Endothelial cell of umbilical vein (primary cell): ENCODE measurements around the gene LYVE1. TPM values are rescaled to one million over a fixed set of nuclear protein-coding genes. Genes with fewer than 3 reads are reported as not detected.

Experiments used
- BruUV-seq: library from RNA; stranded (reverse); fragments of 400-500 nt; replicated peaks from 2 replicates; lab custom pipeline; 2021; lab: Mats Ljungman, UMichigan
- CTCF ChIA-PET: fragments of 300-600, 350-600 bp; sonication (Branson Sonifier 250); formaldehyde crosslinking; loops from one replicate; lab custom pipeline; 2021; ENCODE audit warnings: antibody characterized with exemption, inconsistent platforms; lab: Charles Lee
- POLR2A ChIA-PET: fragments of 300-600, 350-600 bp; sonication (Branson Sonifier 250); formaldehyde crosslinking; loops from one replicate; lab custom pipeline; 2021; ENCODE audit warnings: antibody characterized with exemption, inconsistent platforms; lab: Charles Lee
- DNase-seq: peaks from one replicate; pipeline ENCODE4 v3.0.0-alpha.2; 2011; ENCODE audit warnings: low read depth, low spot score
- FAIRE-seq: peaks from 2 replicates; lab custom pipeline; 2011; peaks lifted over from hg19 to GRCh38; lab: Jason Lieb, UNC
- H2AFZ ChIP-seq: 2 replicates; pipeline ENCODE4 v1.6.0; 2012; ENCODE audit warnings: low read depth, low read length, control low read depth, inconsistent platforms
- H3K27ac ChIP-seq: 2 replicates; pipeline ENCODE4 v1.5.1; 2011; ENCODE audit warnings: low read depth, mild to moderate bottlenecking, control low read depth, low read length, moderate library complexity; ENCODE audit not compliant: insufficient read depth
- H3K27me3 ChIP-seq, 2 experiments: 2 replicates each; pipeline versions ENCODE4 v1.6.0 to v1.6.1; 2011; ENCODE audit warnings: low read length in 2 of 2, mixed read lengths in 1 of 2; ENCODE audit not compliant: control insufficient read depth in 2 of 2, insufficient read depth in 2 of 2
- H3K36me3 ChIP-seq, 2 experiments: 2 replicates in 1 of 2; 3 replicates in 1 of 2; pipeline ENCODE4 v1.5.1; 2011; ENCODE audit warnings: low read length in 2 of 2, mild to moderate bottlenecking in 1 of 2, moderate library complexity in 1 of 2; ENCODE audit not compliant: control insufficient read depth in 2 of 2, insufficient read depth in 2 of 2; ENCODE audit errors: extremely low read depth in 1 of 2
- H3K4me1 ChIP-seq: 3 replicates; pipeline ENCODE4 v1.5.1; 2011; ENCODE audit warnings: mild to moderate bottlenecking, low read length; ENCODE audit not compliant: control insufficient read depth, insufficient read depth; ENCODE audit errors: extremely low read depth
- H3K4me2 ChIP-seq: 2 replicates; pipeline ENCODE4 v1.6.1; 2011; ENCODE audit warnings: low read length, control low read depth, mixed read lengths; ENCODE audit not compliant: insufficient read depth
- H3K4me3 ChIP-seq, 3 experiments: fragments of 200-600 bp in 1 of 3; sonication (generic), shearing (Covaris generic) in 1 of 3; replicated peaks in 1 of 3; 2 replicates each; pipeline ENCODE4 v1.5.1; 2011 to 2016; ENCODE audit warnings: control low read depth in 3 of 3, low read length in 3 of 3, mild to moderate bottlenecking in 2 of 3, inconsistent platforms in 1 of 3, low read depth in 1 of 3, moderate library complexity in 1 of 3; ENCODE audit not compliant: insufficient read depth in 1 of 3
- H3K79me2 ChIP-seq: 2 replicates; pipeline ENCODE4 v1.6.0; 2012; ENCODE audit warnings: low read length, inconsistent platforms; ENCODE audit not compliant: control insufficient read depth, insufficient read depth
- H3K9ac ChIP-seq: replicated peaks from 2 replicates; pipeline ENCODE3; 2011; ENCODE audit warnings: low read length, control low read depth; ENCODE audit not compliant: insufficient read depth; ENCODE audit errors: extremely low read depth
- H3K9me1 ChIP-seq: replicated peaks from 3 replicates; pipeline ENCODE4 v1.6.0; 2011; ENCODE audit warnings: mild to moderate bottlenecking, low read length; ENCODE audit not compliant: control insufficient read depth, insufficient read depth; ENCODE audit errors: extremely low read depth
- H3K9me3 ChIP-seq: replicated peaks from 2 replicates; pipeline ENCODE4 v1.5.1; 2012; ENCODE audit warnings: low read length, inconsistent platforms; ENCODE audit not compliant: control insufficient read depth, insufficient read depth
- H4K20me1 ChIP-seq: replicated peaks from 2 replicates; pipeline ENCODE3; 2011; ENCODE audit warnings: mild to moderate bottlenecking, low read length; ENCODE audit not compliant: control insufficient read depth, insufficient read depth; ENCODE audit errors: extremely low read depth
- EZH2 ChIP-seq: IDR thresholded peaks from 2 replicates; pipeline ENCODE4 v1.6.1; 2012; ENCODE audit warnings: borderline replicate concordance, low read depth, mild to moderate bottlenecking, moderate library complexity, low read length, inconsistent platforms; ENCODE audit not compliant: severe bottlenecking
- FOS ChIP-seq: IDR thresholded peaks from 2 replicates; pipeline ENCODE4 v1.6.1; 2011; ENCODE audit warnings: mild to moderate bottlenecking, low read length, moderate library complexity, borderline replicate concordance; ENCODE audit not compliant: insufficient read depth
- GATA2 ChIP-seq: IDR thresholded peaks from 2 replicates; pipeline ENCODE4 v1.7.0; 2011; ENCODE audit warnings: low read depth, mild to moderate bottlenecking, moderate library complexity, mixed read lengths, low read length; ENCODE audit not compliant: insufficient read length, insufficient read depth
- JUN ChIP-seq: IDR thresholded peaks from 2 replicates; pipeline ENCODE4 v1.6.1; 2011; ENCODE audit warnings: borderline replicate concordance, low read depth; ENCODE audit not compliant: insufficient read length, insufficient read depth
- MYC ChIP-seq: IDR thresholded peaks from one replicate; pipeline ENCODE4 v1.6.1; 2011; ENCODE audit warnings: mild to moderate bottlenecking, low read depth, low read length
- POLR2A ChIP-seq: IDR thresholded peaks from 2 replicates; pipeline ENCODE4 v1.6.1; 2012; ENCODE audit warnings: low read depth, mild to moderate bottlenecking, control low read depth, low read length
- POLR2AphosphoS5 ChIP-seq: IDR thresholded peaks from 2 replicates; pipeline ENCODE4 v1.6.1; 2012; ENCODE audit warnings: low read depth, mild to moderate bottlenecking, control low read depth, low read length, moderate library complexity; ENCODE audit not compliant: insufficient read depth
- dilution Hi-C: fragments of 300-500 bp; cut with MboI; formaldehyde crosslinking; loops from one replicate; pipeline ENCODE4 v1.15.0; 2019; ENCODE audit warnings: low sequenced_read_pairs; ENCODE audit not compliant: extremely low pct_ligation_motif_present
- intact Hi-C: fragments of 100-400 bp; cut with micrococcal nuclease; formaldehyde crosslinking; loops from one replicate; pipeline ENCODE4 v1.10.0; 2022
- polyA plus RNA-seq, 4 experiments: library from polyadenylated mRNA; depleted of rRNA in 3 of 4; stranded (reverse) in 3 of 4; unstranded in 1 of 4; fragments of >200 nt; gene quantifications; 2 replicates each; pipeline versions ENCODE4 v1.2.1 to v1.2.3, GENCODE V29; 2011 to 2012; ENCODE audit warnings: missing spikeins in 1 of 4
- total RNA-seq: library from RNA; stranded (reverse); gene quantifications from 2 replicates; pipeline ENCODE4 v1.2.3, GENCODE V29; 2021
- TF ChIP-seq, protein P1 (sequence below), 2 donors: IDR thresholded peaks; 1 replicate in 1 of 2; 2 replicates in 1 of 2; pipeline ENCODE4 v1.5.1; 2011; ENCODE audit warnings: low read length in 2 of 2, mild to moderate bottlenecking in 2 of 2, moderate library complexity in 2 of 2, control low read depth in 1 of 2, inconsistent platforms in 1 of 2, low read depth in 1 of 2; ENCODE audit not compliant: insufficient read depth in 1 of 2; ENCODE audit errors: extremely low read depth in 1 of 2
- TF ChIP-seq, protein P2 (sequence below): IDR thresholded peaks from 2 replicates; pipeline ENCODE4 v1.6.1; 2011; ENCODE audit not compliant: insufficient read depth, insufficient read length

The LYVE1 gene
- total and polyA plus RNA-seq, 2 donors (not counting 3 experiments of a cell fraction or from before 2014, with no cell fraction given), result 4.6 to 7.6 TPM

DNA sequence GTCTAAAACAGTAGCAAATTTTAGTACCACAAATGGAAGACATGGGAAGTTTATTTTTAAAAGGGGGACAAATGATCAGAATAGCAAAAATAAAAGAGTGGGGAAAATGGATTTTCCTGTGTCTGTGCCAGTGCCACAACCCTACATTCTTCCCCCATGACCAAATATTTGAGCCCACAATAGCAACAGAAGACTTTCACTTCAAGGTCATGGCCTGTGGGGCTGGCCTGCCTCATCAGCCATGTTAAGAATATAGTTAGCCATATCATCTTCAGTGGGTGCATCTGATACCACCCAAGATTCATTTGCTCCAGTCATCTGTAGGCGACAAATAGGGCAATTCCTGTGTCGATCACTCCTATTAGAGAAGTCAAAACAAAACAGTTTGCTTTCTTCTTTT, 53.8 kb downstream of the LYVE1 start:
- Histone ChIP-seq H3K27ac (no peak overlapping the region), H2AFZ (no peak overlapping the region), H3K9me1 (no peaks in the 10 kb centered on the region), H3K9ac (no peak overlapping the region), H3K36me3 (no peaks in the 10 kb centered on the region), H3K4me2 (peak overlapping the region; percentile 22), H4K20me1 (no peaks in the 10 kb centered on the region), H3K79me2 (no peaks in the 10 kb centered on the region), H3K4me1 (peaks cover 7% of the 10 kb centered on the region), H3K27me3 (no peaks in the 10 kb centered on the region), H3K9me3 (no peaks in the 10 kb centered on the region), H3K4me3 (no peak overlapping the region)
- dilution Hi-C loops (no loop called here), intact Hi-C loops (loop anchor here (1.0 to 2.0 kb wide), 4 partner anchors 27 to 221 kb away; partner anchors contain the start of gene RNF141)
- ChIA-PET POLR2A (interaction anchor here (1.0 kb wide), 1 partner anchor 26 kb away, joined by 4 read pairs; the partner anchor contains the start of gene RNF141), CTCF (interaction anchor here (0.6 to 3.7 kb wide), 36 partner anchors 9 to 227 kb away, joined by 3 to 45 read pairs (median 4); partner anchors contain the start of genes AMPD3, LYVE1 and RNF141)
- DNase-seq (peak; percentile 18), FAIRE-seq (no peak)
- TF ChIP-seq GATA2, result no peak
- no peak for TF ChIP-seq POLR2AphosphoS5
- TF ChIP-seq MYC, result no peak
- TF ChIP-seq JUN, result no peak
- TF ChIP-seq EZH2, result no peak
- TF ChIP-seq FOS, result no peak
- TF ChIP-seq, protein P1, sequence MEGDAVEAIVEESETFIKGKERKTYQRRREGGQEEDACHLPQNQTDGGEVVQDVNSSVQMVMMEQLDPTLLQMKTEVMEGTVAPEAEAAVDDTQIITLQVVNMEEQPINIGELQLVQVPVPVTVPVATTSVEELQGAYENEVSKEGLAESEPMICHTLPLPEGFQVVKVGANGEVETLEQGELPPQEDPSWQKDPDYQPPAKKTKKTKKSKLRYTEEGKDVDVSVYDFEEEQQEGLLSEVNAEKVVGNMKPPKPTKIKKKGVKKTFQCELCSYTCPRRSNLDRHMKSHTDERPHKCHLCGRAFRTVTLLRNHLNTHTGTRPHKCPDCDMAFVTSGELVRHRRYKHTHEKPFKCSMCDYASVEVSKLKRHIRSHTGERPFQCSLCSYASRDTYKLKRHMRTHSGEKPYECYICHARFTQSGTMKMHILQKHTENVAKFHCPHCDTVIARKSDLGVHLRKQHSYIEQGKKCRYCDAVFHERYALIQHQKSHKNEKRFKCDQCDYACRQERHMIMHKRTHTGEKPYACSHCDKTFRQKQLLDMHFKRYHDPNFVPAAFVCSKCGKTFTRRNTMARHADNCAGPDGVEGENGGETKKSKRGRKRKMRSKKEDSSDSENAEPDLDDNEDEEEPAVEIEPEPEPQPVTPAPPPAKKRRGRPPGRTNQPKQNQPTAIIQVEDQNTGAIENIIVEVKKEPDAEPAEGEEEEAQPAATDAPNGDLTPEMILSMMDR (IDR thresholded peaks at IDR 0.05; ENCODE audit: extremely low read depth in 1 of 2, insufficient read depth in 1 of 2, low read depth in 1 of 2, low read length in 2 of 2), result no peak
- no peak for TF ChIP-seq POLR2A
- TF ChIP-seq, protein P2, sequence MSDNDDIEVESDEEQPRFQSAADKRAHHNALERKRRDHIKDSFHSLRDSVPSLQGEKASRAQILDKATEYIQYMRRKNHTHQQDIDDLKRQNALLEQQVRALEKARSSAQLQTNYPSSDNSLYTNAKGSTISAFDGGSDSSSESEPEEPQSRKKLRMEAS, result no peak
- BruUV-seq, result no TSS peak
